Astrocyte (in vitro differentiated cells and primary cell): ENCODE measurements around the gene PEBP1.

Experiments used
- CTCF ChIP-seq: IDR thresholded peaks from 2 replicates; pipeline ENCODE4 v1.5.1; 2011; ENCODE audit warnings: low read depth, mild to moderate bottlenecking, inconsistent platforms, low read length, moderate library complexity; ENCODE audit not compliant: insufficient read depth
- EZH2 ChIP-seq: IDR thresholded peaks from 2 replicates; pipeline ENCODE4 v1.6.1; 2012; ENCODE audit warnings: mild to moderate bottlenecking, low read length, inconsistent platforms; ENCODE audit not compliant: insufficient read depth

- no peak for TF ChIP-seq EZH2
- no peak for TF ChIP-seq CTCF
Measured at GRCh38 chr12:118119449-118119879, 16.5 kb upstream of the PEBP1 start.
